H9 (cell line): ENCODE results near the gene TTC27. TPM values are rescaled to one million over a fixed set of nuclear protein-coding genes. Genes with fewer than 3 reads are reported as not detected.
A peak's percentile ranks its signal among the peaks of the same experiment; 100 is the strongest.

Source experiments
- DNase-seq: peaks from one replicate; pipeline ENCODE4 v3.0.0-alpha.2; 2017
- H2AFZ ChIP-seq: one replicate; pipeline ENCODE4 v1.6.1; 2013; ENCODE audit warnings: mild to moderate bottlenecking, low read length, control low read depth, moderate library complexity
- H2AK5ac ChIP-seq: 2 replicates; pipeline ENCODE4 v1.6.1; 2013; ENCODE audit warnings: low read length, control low read depth, mixed read lengths; ENCODE audit not compliant: insufficient read length
- H2BK120ac ChIP-seq: one replicate; pipeline ENCODE4 v1.6.1; 2013; ENCODE audit warnings: low read depth, mild to moderate bottlenecking, low read length, control low read depth, inconsistent platforms; ENCODE audit not compliant: poor library complexity, severe bottlenecking
- H2BK12ac ChIP-seq: 2 replicates; pipeline ENCODE4 v1.6.1; 2013; ENCODE audit warnings: low read length, control low read depth, mixed read lengths, low read depth; ENCODE audit not compliant: insufficient read length
- H2BK15ac ChIP-seq: 2 replicates; pipeline ENCODE4 v1.6.1; 2013; ENCODE audit warnings: low read depth, low read length, control low read depth
- H2BK20ac ChIP-seq: one replicate; pipeline ENCODE4 v1.6.1; 2013; ENCODE audit warnings: low read depth, mild to moderate bottlenecking, low read length, control low read depth, inconsistent platforms; ENCODE audit not compliant: poor library complexity, severe bottlenecking
- H2BK5ac ChIP-seq: 2 replicates; pipeline ENCODE4 v1.6.1; 2013; ENCODE audit warnings: low read length, control low read depth, mixed read lengths; ENCODE audit not compliant: insufficient read length
- H3K14ac ChIP-seq: 2 replicates; pipeline ENCODE4 v1.6.1; 2013; ENCODE audit warnings: low read length, control low read depth; ENCODE audit not compliant: insufficient read depth
- H3K18ac ChIP-seq: 2 replicates; pipeline ENCODE4 v1.6.1; 2013; ENCODE audit warnings: low read depth, mild to moderate bottlenecking, mixed read lengths, low read length, control low read depth; ENCODE audit not compliant: insufficient read length
- H3K23ac ChIP-seq: 2 replicates; pipeline ENCODE4 v1.6.1; 2013; ENCODE audit warnings: low read length, control low read depth, mixed read lengths, low read depth; ENCODE audit not compliant: insufficient read length
- H3K23me2 ChIP-seq: 2 replicates; pipeline ENCODE4 v1.6.1; 2013; ENCODE audit warnings: low read depth, mild to moderate bottlenecking, mixed read lengths, low read length, control low read depth; ENCODE audit not compliant: insufficient read length, poor library complexity, severe bottlenecking
- H3K27ac ChIP-seq: 2 replicates; pipeline ENCODE4 v1.5.1; 2013; ENCODE audit warnings: low read length, control low read depth, mixed read lengths, low read depth; ENCODE audit not compliant: insufficient read length
- H3K27me3 ChIP-seq: 2 replicates; pipeline ENCODE4 v1.6.1; 2013; ENCODE audit warnings: low read length, control low read depth, inconsistent platforms; ENCODE audit not compliant: insufficient read depth
- H3K4ac ChIP-seq: 2 replicates; pipeline ENCODE4 v1.6.1; 2013; ENCODE audit warnings: low read depth, mild to moderate bottlenecking, control low read depth, inconsistent platforms, low read length, moderate library complexity
- H3K4me1 ChIP-seq: 2 replicates; pipeline ENCODE4 v1.6.1; 2013; ENCODE audit warnings: low read length, control low read depth, inconsistent platforms; ENCODE audit not compliant: insufficient read depth
- H3K4me2 ChIP-seq: 2 replicates; pipeline ENCODE4 v1.6.1; 2013; ENCODE audit warnings: low read length, control low read depth, mixed read lengths; ENCODE audit not compliant: insufficient read length, insufficient read depth
- H3K56ac ChIP-seq: 2 replicates; pipeline ENCODE4 v1.6.1; 2013; ENCODE audit warnings: low read depth, mild to moderate bottlenecking, mixed read lengths, low read length, control low read depth; ENCODE audit not compliant: insufficient read length
- H3K79me1 ChIP-seq: 2 replicates; pipeline ENCODE4 v1.6.1; 2013; ENCODE audit warnings: low read depth, mild to moderate bottlenecking, moderate library complexity, low read length, control low read depth, inconsistent platforms; ENCODE audit not compliant: insufficient read depth, poor library complexity, severe bottlenecking
- H3K79me2 ChIP-seq: 2 replicates; pipeline ENCODE4 v1.6.1; 2013; ENCODE audit warnings: low read length, control low read depth, inconsistent platforms; ENCODE audit not compliant: insufficient read depth
- H3K9ac ChIP-seq: 2 replicates; pipeline ENCODE4 v1.6.1; 2013; ENCODE audit warnings: low read length, control low read depth, mixed read lengths; ENCODE audit not compliant: insufficient read length; ENCODE audit errors: extremely low read depth
- H3K9me3 ChIP-seq: one replicate; pipeline ENCODE4 v1.6.1; 2013; ENCODE audit warnings: low read depth, low read length, inconsistent platforms; ENCODE audit not compliant: control insufficient read depth
- H3T11ph ChIP-seq: one replicate; pipeline ENCODE4 v1.6.1; 2013; ENCODE audit warnings: mild to moderate bottlenecking, low read length, control low read depth, inconsistent platforms
- H4K20me1 ChIP-seq: one replicate; pipeline ENCODE4 v1.6.1; 2013; ENCODE audit not compliant: control insufficient read depth, insufficient read length, insufficient read depth
- H4K5ac ChIP-seq: 2 replicates; pipeline ENCODE4 v1.6.1; 2013; ENCODE audit warnings: low read depth, mild to moderate bottlenecking, mixed read lengths, low read length, control low read depth; ENCODE audit not compliant: insufficient read length
- H4K8ac ChIP-seq: replicated peaks from 2 replicates; pipeline ENCODE4 v1.6.1; 2013; ENCODE audit warnings: low read length, control low read depth, mixed read lengths, low read depth; ENCODE audit not compliant: insufficient read length
- H4K91ac ChIP-seq: 2 replicates; pipeline ENCODE4 v1.6.1; 2013; ENCODE audit warnings: low read depth, mild to moderate bottlenecking, moderate library complexity, mixed read lengths, low read length, control low read depth; ENCODE audit not compliant: insufficient read length
- H3K27ac Mint-ChIP-seq, 3 experiments: 2 replicates in 2 of 3; 3 replicates in 1 of 3; pipeline ENCODE4 v1.8.0; 2020 to 2021; ENCODE audit warnings: mixed read lengths in 3 of 3, mild to moderate bottlenecking in 1 of 3, moderate library complexity in 1 of 3
- H3K27me3 Mint-ChIP-seq: 2 replicates; pipeline ENCODE4 v1.8.0; 2021; ENCODE audit warnings: low read depth, mild to moderate bottlenecking, moderate library complexity, mixed read lengths
- H3K36me3 Mint-ChIP-seq, 3 experiments: 2 replicates in 2 of 3; 3 replicates in 1 of 3; pipeline ENCODE4 v1.8.0; 2020 to 2021; ENCODE audit warnings: low read depth in 3 of 3, mixed read lengths in 3 of 3; ENCODE audit not compliant: insufficient read depth in 1 of 3
- H3K4me1 Mint-ChIP-seq, 2 experiments: 2 replicates each; pipeline ENCODE4 v1.8.0; 2020; ENCODE audit warnings: mixed read lengths in 2 of 2
- H3K4me3 Mint-ChIP-seq, 2 experiments: 2 replicates in 1 of 2; 3 replicates in 1 of 2; pipeline ENCODE4 v1.8.0; 2020 to 2021; ENCODE audit warnings: mild to moderate bottlenecking in 2 of 2, mixed read lengths in 2 of 2, moderate library complexity in 1 of 2
- H3K9me3 Mint-ChIP-seq, 2 experiments: 2 replicates in 1 of 2; 3 replicates in 1 of 2; pipeline ENCODE4 v1.8.0; 2020; ENCODE audit warnings: mild to moderate bottlenecking in 2 of 2, mixed read lengths in 2 of 2, moderate library complexity in 1 of 2
- WGBS: extraction: QIAGEN DNeasy Blood & Tissue Kit; methylation state at CpG from one replicate; pipeline ENCODE4 v1.1.7; 2013; ENCODE audit warnings: missing lambda C conversion rate, low lambda C conversion rate, mixed read lengths; ENCODE audit not compliant: insufficient read length; ENCODE audit errors: extremely low coverage; 5-methylcytosine and 5-hydroxymethylcytosine counted together
- total RNA-seq: library from RNA; stranded (reverse); gene quantifications from 2 replicates; pipeline ENCODE4 v1.2.1, GENCODE V29; 2021
- TF ChIP-seq, protein P1 (sequence below): fragments of 200-600 bp; sonication (generic); conservative IDR thresholded peaks from 3 replicates; pipeline ENCODE4 v1.8.0; 2021; ENCODE audit warnings: antibody characterized with exemption, mild to moderate bottlenecking

The TTC27 gene
- total RNA-seq, 1 experiment from 2014 or later = 26.0 TPM

DNA sequence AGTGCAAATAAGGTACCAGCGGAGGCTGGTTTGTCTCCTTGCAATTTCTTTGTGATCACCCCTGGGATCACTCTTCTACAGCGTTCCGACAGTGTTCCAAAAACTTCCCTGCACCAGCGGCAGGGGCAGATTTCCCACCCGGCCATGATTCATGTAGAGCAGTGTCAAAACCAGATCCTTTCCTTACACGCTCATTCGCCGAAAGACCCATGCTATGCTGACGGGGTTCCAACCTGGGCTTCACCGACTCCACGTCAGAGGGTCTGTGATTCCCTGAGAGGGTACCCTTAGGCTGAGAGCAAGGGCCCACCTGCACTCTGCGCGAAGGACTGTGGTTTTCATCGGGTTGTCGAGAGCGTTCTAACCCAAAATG is 423 bp upstream of the TTC27 start:
- Mint-ChIP-seq H3K27me3 (no peaks in the 10 kb centered on the region), H3K27ac (peak overlapping the region; percentile 93 to 98 (median 96)), H3K4me1 (peaks cover 11 to 23% of the 10 kb centered on the region in 2 experiments), H3K36me3 (peaks cover 0 to 16% (median 8%) of the 10 kb centered on the region in 3 experiments; a peak in 5 of 7 replicates), H3K4me3 (peak overlapping the region; percentile 96 to 97), H3K9me3 (no peaks in the 10 kb centered on the region)
- no peaks in the 10 kb centered on the region for H4K20me1 ChIP-seq
- H3K9me3 ChIP-seq = no peaks in the 10 kb centered on the region
- H2BK120ac ChIP-seq = no peak overlapping the region
- H2BK15ac ChIP-seq = no peak overlapping the region
- H3K4me1 ChIP-seq = no peaks in the 10 kb centered on the region
- no peak overlapping the region for H3K23ac ChIP-seq
- no peak overlapping the region for H2BK20ac ChIP-seq
- no peak overlapping the region for H3K4ac ChIP-seq
- no peak overlapping the region for H3T11ph ChIP-seq
- no peaks in the 10 kb centered on the region for H3K23me2 ChIP-seq
- no peak overlapping the region for H4K91ac ChIP-seq
- H2AFZ ChIP-seq = peak overlapping the region; percentile 0
- H4K8ac ChIP-seq = no peak overlapping the region
- H2AK5ac ChIP-seq = no peak overlapping the region
- H3K27me3 ChIP-seq = no peaks in the 10 kb centered on the region
- no peak overlapping the region for H3K56ac ChIP-seq
- H3K9ac ChIP-seq = peak overlapping the region; percentile 11
- no peak overlapping the region for H4K5ac ChIP-seq
- WGBS = no CpG with 5 or more reads among the region's 16 CpGs
- no peaks in the 10 kb centered on the region for H3K79me2 ChIP-seq
- H2BK5ac ChIP-seq = no peak overlapping the region
- H3K4me2 ChIP-seq = peak overlapping the region; percentile 48
- H2BK12ac ChIP-seq = no peak overlapping the region
- no peaks in the 10 kb centered on the region for H3K79me1 ChIP-seq
- H3K27ac ChIP-seq = no peak overlapping the region
- H3K14ac ChIP-seq = no peak overlapping the region
- DNase-seq = peak; percentile 78
- no peak overlapping the region for H3K18ac ChIP-seq
- TF ChIP-seq, protein P1, sequence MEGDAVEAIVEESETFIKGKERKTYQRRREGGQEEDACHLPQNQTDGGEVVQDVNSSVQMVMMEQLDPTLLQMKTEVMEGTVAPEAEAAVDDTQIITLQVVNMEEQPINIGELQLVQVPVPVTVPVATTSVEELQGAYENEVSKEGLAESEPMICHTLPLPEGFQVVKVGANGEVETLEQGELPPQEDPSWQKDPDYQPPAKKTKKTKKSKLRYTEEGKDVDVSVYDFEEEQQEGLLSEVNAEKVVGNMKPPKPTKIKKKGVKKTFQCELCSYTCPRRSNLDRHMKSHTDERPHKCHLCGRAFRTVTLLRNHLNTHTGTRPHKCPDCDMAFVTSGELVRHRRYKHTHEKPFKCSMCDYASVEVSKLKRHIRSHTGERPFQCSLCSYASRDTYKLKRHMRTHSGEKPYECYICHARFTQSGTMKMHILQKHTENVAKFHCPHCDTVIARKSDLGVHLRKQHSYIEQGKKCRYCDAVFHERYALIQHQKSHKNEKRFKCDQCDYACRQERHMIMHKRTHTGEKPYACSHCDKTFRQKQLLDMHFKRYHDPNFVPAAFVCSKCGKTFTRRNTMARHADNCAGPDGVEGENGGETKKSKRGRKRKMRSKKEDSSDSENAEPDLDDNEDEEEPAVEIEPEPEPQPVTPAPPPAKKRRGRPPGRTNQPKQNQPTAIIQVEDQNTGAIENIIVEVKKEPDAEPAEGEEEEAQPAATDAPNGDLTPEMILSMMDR = peak; percentile 9; the same call in 2 of the 3 replicates
